Activated CD4-positive, alpha-beta T cell treated with anti-CD3 and anti-CD28 coated beads, Interleukin-2, amount 50 U/mL, for 1 hour (primary cell): Measurements from ENCODE around the gene SH2D4B.
A peak's percentile ranks its signal among the peaks of the same experiment; 100 is the strongest.
"Not testable (repeated sequence)": the region's sequence is repeated elsewhere in the genome, so short reads cannot be mapped to it uniquely, and the experiment has no call there.

Experiments
- DNase-seq: peaks from one replicate; pipeline ENCODE4 v3.0.0-alpha.2; 2020

The SH2D4B gene

DNA sequence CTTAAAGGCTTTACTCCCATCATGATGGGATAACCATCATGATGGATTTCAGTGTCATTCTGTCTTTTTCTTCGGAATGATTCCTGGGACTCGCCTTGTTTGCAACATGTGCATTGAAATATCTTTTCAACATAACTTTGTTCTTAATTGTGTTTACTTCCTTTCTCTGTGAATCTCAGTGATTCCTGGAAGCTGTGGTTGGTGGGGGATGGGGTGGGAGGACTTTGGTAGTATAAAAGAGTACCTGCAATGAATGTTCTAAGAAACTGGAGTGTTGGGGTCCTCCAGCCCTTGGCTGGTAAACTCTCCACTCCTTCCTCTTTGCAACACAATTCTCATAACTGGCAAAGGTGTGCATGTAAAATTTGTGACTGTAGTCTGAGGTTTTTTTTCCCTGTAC is 11.5 kb upstream of the SH2D4B start:
- DNase-seq, result no peak

DNA sequence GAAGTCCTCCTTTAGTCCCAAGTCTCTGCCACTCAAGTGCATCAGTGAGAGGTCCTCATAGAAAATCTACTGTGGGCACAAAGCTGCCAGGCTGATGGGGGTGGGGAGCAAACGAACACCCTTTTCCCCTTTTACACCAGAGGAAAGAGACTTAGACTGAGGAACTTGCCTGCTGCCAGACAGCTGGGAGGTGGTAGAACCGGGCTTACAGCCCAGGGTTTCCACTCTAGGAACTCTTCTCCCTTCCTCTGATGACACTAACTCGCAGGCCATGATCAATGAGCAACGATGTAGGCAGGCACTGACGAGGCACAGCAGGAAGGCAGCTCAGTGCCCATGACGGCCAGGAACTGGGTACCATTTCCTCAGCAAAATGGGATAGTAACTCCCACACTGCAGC is 11.0 kb upstream of the SH2D4B start:
- no peak for DNase-seq

GRCh38 chr10:80528185-80528700 is 9.5 kb upstream of the SH2D4B start:
- no peak for DNase-seq

DNA sequence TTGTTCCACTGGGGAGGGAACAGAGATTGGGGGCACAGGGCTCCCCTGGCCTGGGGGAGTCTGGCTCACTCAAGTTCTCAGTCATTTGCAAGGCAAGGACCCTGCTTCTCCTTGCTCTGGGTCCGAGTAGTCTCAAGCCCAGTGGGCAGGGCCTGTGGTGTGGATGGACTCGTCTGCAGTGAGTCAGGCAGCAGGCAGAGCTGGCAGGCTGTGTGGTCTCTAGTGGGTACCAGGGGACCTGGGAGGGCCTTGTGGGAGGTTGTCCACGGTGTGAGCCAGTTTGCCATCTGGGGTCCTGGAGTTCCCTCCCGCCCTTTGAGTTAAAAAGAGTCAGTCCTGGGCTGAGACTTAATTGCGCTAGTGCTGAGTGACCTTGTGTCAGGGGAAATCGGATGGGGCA is 8.8 kb upstream of the SH2D4B start:
- no peak for DNase-seq

DNA sequence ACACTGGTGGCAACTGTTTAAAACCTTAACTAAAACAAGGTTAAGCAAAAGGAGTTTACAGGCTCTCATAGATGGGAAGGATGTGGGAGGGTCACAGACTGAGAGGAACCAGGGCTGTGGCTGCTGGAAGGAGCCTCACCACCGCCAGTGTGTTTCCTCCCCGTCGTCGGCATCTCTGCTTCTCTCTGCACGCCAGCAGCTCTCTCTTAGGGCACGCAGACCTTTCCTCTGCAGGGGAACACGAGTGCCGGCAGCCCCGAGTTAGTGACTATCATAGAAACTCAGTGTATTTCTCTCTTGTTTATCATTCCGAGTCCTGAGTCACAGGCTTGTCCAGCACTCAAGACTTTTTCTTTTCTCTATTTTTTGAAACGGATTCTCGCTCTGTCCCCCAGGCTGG is 8.1 kb upstream of the SH2D4B start:
- DNase-seq, result peak; percentile 41

DNA sequence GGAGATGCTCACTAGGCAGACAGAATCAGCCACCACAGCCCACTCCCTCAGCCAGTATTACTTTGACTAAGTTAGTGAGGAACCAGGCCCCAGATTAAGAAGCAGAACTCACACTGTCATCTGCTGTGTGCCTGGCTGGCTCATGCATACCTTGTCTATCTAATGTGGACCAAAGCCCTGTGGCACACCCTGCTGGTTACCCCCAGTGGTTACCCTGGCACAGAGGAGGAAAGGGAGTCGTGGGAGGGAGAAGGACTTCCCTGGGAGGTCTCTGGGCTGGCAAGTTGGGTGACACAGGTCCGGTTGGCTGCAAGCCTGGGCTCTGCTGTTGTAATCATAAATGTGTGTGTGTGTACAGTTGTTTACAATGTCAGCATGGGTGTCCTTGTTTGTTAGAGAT is 7.5 kb upstream of the SH2D4B start:
- DNase-seq, result peak; percentile 37

DNA sequence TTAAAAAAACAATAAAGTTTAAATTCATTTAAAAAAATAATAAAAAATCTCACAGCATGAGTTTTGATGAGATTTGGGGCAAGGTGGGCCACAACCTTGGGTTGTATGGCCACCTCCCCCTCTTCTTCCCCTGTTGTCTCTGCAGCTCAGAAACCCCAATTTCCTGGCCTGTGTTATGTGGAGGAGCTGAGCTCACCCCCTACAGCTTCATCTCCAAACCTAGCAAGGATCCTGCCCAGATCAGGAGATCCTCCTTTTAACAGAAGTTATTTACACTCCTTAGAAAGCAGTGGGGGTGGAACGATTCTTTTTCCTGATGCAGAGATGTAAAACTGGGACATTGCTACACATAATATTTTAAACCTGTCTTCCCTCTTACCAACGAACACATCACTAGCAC is 6.9 kb upstream of the SH2D4B start:
- no peak for DNase-seq

GRCh38 chr10:80532571-80532970 is 5.1 kb upstream of the SH2D4B start:
- DNase-seq, result no peak

DNA sequence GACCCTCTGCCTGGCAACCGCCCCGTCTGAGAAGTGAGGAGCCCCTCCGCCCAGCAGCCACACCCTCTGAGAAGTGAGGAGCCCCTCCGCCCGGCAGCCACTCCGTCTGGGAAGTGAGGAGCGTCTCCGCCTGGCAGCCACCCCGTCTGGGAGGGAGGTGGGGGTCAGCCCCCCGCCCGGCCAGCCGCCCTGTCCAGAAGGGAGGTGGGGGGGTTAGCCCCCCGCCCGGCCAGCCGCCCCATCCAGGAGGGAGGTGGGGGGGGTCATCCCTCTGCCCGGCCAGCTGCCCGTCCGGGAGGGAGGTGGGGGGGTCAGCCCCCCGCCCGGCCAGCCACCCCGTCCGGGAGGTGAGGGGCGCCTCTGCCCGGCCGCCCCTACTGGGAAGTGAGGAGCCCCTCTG is 3.6 kb upstream of the SH2D4B start:
- not testable (repeated sequence) for DNase-seq

- not testable (repeated sequence) for DNase-seq
Observed at GRCh38 chr10:80534646-80535045, 3.1 kb upstream of the SH2D4B start.

GRCh38 chr10:80535671-80536360 is 1.9 kb upstream of the SH2D4B start:
- DNase-seq, result peak; percentile 67

GRCh38 chr10:80536361-80536835 is 1.3 kb upstream of the SH2D4B start:
- DNase-seq, result no peak

- no peak for DNase-seq
Observed at GRCh38 chr10:80537086-80537735, 491 bp upstream of the SH2D4B start.

GRCh38 chr10:80538481-80539185 is 931 bp downstream of the SH2D4B start:
- no peak for DNase-seq

- DNase-seq, result no peak
Observed at GRCh38 chr10:80539421-80540031, 1.8 kb downstream of the SH2D4B start.

- DNase-seq, result no peak
Observed at GRCh38 chr10:80540136-80540535, 2.4 kb downstream of the SH2D4B start.

DNA sequence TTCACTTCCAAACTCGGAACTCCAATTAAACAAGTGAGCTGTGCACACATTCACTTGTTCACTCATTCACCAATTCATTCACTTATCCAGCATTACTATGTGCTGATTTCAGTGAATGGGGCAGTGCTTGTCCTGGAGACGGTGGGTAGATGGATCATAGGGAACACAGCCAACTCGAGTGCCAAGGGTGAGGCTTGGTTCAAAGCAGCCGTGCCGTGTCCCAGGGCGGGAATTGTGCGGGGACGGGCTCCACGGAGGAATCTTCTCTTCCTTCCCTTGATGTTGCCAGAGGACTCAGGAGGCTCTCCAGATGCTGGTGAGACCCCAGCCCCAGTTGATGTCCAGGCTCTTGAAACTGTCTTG is 2.9 kb downstream of the SH2D4B start:
- no peak for DNase-seq

GRCh38 chr10:80540981-80541750 is 3.5 kb downstream of the SH2D4B start:
- DNase-seq, result no peak

DNA sequence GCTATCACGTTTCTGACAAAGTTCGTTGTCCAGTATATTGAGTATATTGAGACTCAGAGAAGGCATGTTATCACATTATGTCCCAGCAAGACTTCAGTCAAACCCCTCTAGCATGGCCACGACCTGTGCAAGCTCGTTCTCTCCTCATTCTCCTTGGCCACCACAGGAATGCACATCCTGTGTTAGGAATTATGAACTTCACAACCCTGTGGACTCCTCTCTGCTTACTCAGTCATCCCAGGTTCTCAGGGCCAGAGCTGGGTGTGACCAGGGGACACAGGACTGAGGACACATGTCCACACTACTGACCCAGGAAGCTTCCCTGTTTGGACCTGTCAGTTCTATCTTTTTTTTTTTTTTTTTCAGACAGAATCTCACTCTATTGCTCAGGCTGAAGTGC is 4.4 kb downstream of the SH2D4B start:
- no peak for DNase-seq

DNA sequence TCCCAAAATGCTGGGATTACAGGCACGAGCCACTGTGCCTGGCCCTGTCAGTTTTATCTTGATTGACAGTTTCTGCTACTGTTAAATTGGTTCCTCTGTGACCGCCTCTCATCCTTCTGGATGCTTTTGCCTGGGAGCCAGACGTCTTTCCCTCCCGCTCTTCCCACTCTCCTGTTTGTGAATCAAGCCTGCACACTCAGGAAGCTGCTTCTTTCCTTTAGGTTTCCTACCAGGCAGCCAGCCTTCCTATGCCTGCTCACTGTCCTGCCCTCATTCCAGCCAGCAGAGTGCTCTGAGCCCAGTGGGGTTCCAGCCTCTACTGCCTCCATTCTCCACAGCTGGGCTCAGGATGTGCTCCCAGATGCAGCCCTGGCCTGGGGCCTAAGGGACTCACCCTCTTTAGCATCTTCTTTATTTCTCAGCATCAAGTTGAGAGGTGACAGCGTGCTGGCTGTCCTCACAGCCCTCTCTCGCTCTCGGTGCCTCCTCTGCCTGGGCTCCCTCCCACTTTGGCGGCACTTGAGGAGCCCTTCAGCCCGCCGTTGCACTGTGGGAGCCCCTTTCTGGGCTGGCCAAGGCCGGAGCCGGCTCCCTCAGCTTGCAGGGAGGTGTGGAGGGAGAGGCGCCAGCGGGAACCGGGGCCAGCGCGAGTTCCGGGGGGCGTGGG is 5.1 kb downstream of the SH2D4B start:
- DNase-seq, result no peak

DNA sequence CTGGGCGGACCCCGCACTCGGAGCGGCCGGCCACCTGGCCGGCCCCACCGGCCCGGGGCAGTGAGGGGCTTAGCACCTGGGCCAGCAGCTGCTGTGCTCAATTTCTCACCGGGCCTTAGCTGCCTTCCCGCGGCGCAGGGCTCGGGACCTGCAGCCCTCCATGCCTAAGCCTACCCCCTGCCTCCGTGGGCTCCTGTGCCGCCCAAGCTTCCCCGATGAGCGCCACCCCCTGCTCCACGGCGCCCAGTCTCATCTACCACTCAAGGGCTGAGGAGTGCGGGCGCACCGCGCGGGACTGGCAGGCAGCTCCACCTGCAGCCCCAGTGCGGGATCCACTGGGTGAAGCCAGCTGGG is 5.6 kb downstream of the SH2D4B start:
- DNase-seq, result not testable (repeated sequence)

- no peak for DNase-seq
Observed at GRCh38 chr10:80544316-80544953, 6.7 kb downstream of the SH2D4B start.
